K562 (cell line): ENCODE data around the gene OPHN1. TPM values are rescaled to one million over a fixed set of nuclear protein-coding genes. Genes with fewer than 3 reads are reported as not detected.

ENCODE experiments used
- ASH1L ChIP-seq: fragments of 450-650 bp; IDR thresholded peaks from 2 replicates; pipeline ENCODE4 v1.6.1; 2018; ENCODE audit warnings: borderline replicate concordance, mild to moderate bottlenecking, low read depth; ENCODE audit not compliant: partially characterized antibody
- C11orf30 ChIP-seq: fragments of 450-650 bp; IDR thresholded peaks from 2 replicates; pipeline ENCODE4 v1.6.1; 2016; ENCODE audit warnings: low read depth, mild to moderate bottlenecking
- CLOCK ChIP-seq: fragments of 250-450 bp; sonication (Bioruptor Pico); IDR thresholded peaks from 2 replicates; pipeline ENCODE4 v1.4.0; 2020; ENCODE audit warnings: mild to moderate bottlenecking, moderate library complexity, borderline replicate concordance
- HMBOX1 ChIP-seq: sonication (generic); IDR thresholded peaks from 2 replicates; pipeline ENCODE4 v1.6.1; 2016
- KLF16 ChIP-seq: IDR thresholded peaks from 2 replicates; pipeline ENCODE4 v1.6.1; 2016; ENCODE audit warnings: antibody characterized with exemption
- LEF1 ChIP-seq: fragments of 450-650 bp; IDR thresholded peaks from 2 replicates; pipeline ENCODE4 v1.6.1; 2016; ENCODE audit warnings: mild to moderate bottlenecking
- MAFG ChIP-seq: fragments of 450-650 bp; conservative IDR thresholded peaks from 2 replicates; pipeline ENCODE4 v1.6.1; 2016; ENCODE audit warnings: missing genetic modification characterization, missing compliant biosample characterization
- NFE2 ChIP-seq: IDR thresholded peaks from 2 replicates; pipeline ENCODE4 v1.6.1; 2014; ENCODE audit warnings: antibody characterized with exemption, low read depth
- NFIC ChIP-seq: fragments of 450-650 bp; IDR thresholded peaks from 2 replicates; pipeline ENCODE4 v1.6.1; 2017; ENCODE audit warnings: mild to moderate bottlenecking, inconsistent platforms
- RBM34 ChIP-seq: fragments of 200-400 bp; formaldehyde crosslinking; IDR thresholded peaks from 2 replicates; pipeline ENCODE4 v1.6.1; 2018; ENCODE audit warnings: low read length, borderline replicate concordance; ENCODE audit not compliant: insufficient read depth
- SAFB ChIP-seq: fragments of 200-400 bp; formaldehyde crosslinking; IDR thresholded peaks from 2 replicates; pipeline ENCODE4 v1.6.1; 2017; ENCODE audit warnings: low read depth, low read length, borderline replicate concordance
- SLC30A9 ChIP-seq: fragments of 250-450 bp; sonication (Bioruptor Pico); IDR thresholded peaks from 2 replicates; pipeline ENCODE4 v1.8.0; 2022; ENCODE audit warnings: mild to moderate bottlenecking, moderate library complexity
- STAT5A ChIP-seq: IDR thresholded peaks from 2 replicates; pipeline ENCODE4 v1.6.1; 2012; ENCODE audit warnings: low read length, inconsistent platforms, borderline replicate concordance
- TCF3 ChIP-seq: sonication (generic); formaldehyde crosslinking; IDR thresholded peaks from 2 replicates; pipeline ENCODE4 v1.4.0; 2020; ENCODE audit warnings: mild to moderate bottlenecking, missing genetic modification reagents
- TSHZ1 ChIP-seq: fragments of 250-450 bp; sonication (Bioruptor Pico); IDR thresholded peaks from 2 replicates; pipeline ENCODE4 v1.4.0; 2020; ENCODE audit warnings: mild to moderate bottlenecking, moderate library complexity
- ZNF175 ChIP-seq: fragments of 200-800 bp; sonication (Bioruptor generic); IDR thresholded peaks from 2 replicates; pipeline ENCODE4 v1.6.1; 2016; ENCODE audit warnings: low read depth, mild to moderate bottlenecking, missing genetic modification characterization, missing compliant biosample characterization
- ZNF316 ChIP-seq: fragments of 450-650 bp; IDR thresholded peaks from 2 replicates; pipeline ENCODE4 v1.6.1; 2016
- ZNF384 ChIP-seq: IDR thresholded peaks from 2 replicates; pipeline ENCODE4 v1.6.1; 2012; ENCODE audit warnings: low read depth, low read length, improper control_type of control experiment
- ZNF395 ChIP-seq: fragments of 200-800 bp; sonication (Bioruptor generic); IDR thresholded peaks from 2 replicates; pipeline ENCODE4 v1.6.1; 2017; ENCODE audit warnings: missing genetic modification characterization, missing compliant biosample characterization
- ZNF512 ChIP-seq: IDR thresholded peaks from 2 replicates; pipeline ENCODE4 v1.6.1; 2016; ENCODE audit warnings: missing genetic modification characterization, missing compliant biosample characterization
- polyA plus RNA-seq, 8 experiments: library from polyadenylated mRNA; depleted of rRNA in 4 of 8; stranded (reverse) in 5 of 8; unstranded in 3 of 8; fragments of >200 nt; fragmentation: Nextera tagmentation in 2 of 8; fragmentation: Illumina TruSeq in 1 of 8; extraction: Ambion mirVana in 2 of 8; extraction: Trizol in 1 of 8; gene quantifications; 2 replicates each; pipeline versions ENCODE4 v1.2.1 to v1.2.3, GENCODE V29; 2011 to 2014; ENCODE audit warnings: inconsistent platforms in 1 of 8, missing spikeins in 1 of 8
- total RNA-seq, 7 experiments: library from RNA; depleted of rRNA in 6 of 7; stranded (reverse); fragments of >200 nt in 6 of 7; fragmentation: Illumina TruSeq in 2 of 7; extraction: Trizol in 2 of 7; gene quantifications; 2 replicates each; pipeline versions ENCODE4 v1.2.1 to v1.2.3, GENCODE V29; 2011 to 2021; ENCODE audit warnings: low replicate concordance in 1 of 7

OPHN1 gene
- total and polyA plus RNA-seq, 9 of the 15 experiments (the other 6 are each of a cell fraction or from before 2014, with no cell fraction given) = 0.28 to 1.8 (median 1.0) TPM

GRCh38 chrX:68179355-68179754, 253.9 kb downstream of the OPHN1 start (continued):
- TF ChIP-seq TSHZ1 (no peak), MAFG (peak; percentile 42; the same call in 1 of the 2 replicates), RBM34 (no peak), ASH1L (no peak), KLF16 (no peak), ZNF395 (CRISPR knock-in tag) (no peak), CLOCK (no peak), ZNF512 (tag) (no peak), ZNF175 (no peak), NFE2 (peak; percentile 61), STAT5A (no peak), LEF1 (no peak), ZNF384 (no peak), ZNF316 (peak; percentile 92), HMBOX1 (peak; percentile 32; the same call in 1 of the 2 replicates), TCF3 (CRISPR knock-in tag) (no peak), C11orf30 (peak; percentile 82), SAFB (no peak), NFIC (no peak), SLC30A9 (CRISPR knock-in tag) (no peak)
